Activated B cell treated with CpG ODN at 0.5 μM for 24 hours (primary cell): ENCODE measurements around the gene GUCY1A2. TPM values are rescaled to one million over a fixed set of nuclear protein-coding genes. Genes with fewer than 3 reads are reported as not detected.

Experiments
- ATAC-seq: fragments of 200-7000 bp; cut with Tn5 transposase; one replicate; pipeline ENCODE4 v1.10.0; 2021; ENCODE audit warnings: low read depth, mild to moderate bottlenecking, moderate library complexity
- CTCF ChIA-PET: fragments of 350-600 bp; sonication (Branson Sonifier 250); formaldehyde crosslinking; loops from one replicate; lab custom pipeline; 2021; ENCODE audit warnings: antibody characterized with exemption; lab: Charles Lee
- POLR2A ChIA-PET: fragments of 350-600 bp; sonication (Branson Sonifier 250); formaldehyde crosslinking; loops from one replicate; lab custom pipeline; 2021; ENCODE audit warnings: antibody characterized with exemption; lab: Charles Lee
- DNase-seq: peaks from one replicate; pipeline ENCODE4 v3.0.0; 2022
- H3K27ac Mint-ChIP-seq: one replicate; pipeline ENCODE4 v1.8.0; 2020; ENCODE audit warnings: mixed read lengths
- H3K27me3 Mint-ChIP-seq: one replicate; pipeline ENCODE4 v1.8.0; 2021; ENCODE audit warnings: mixed read lengths
- H3K36me3 Mint-ChIP-seq: one replicate; pipeline ENCODE4 v1.8.0; 2021; ENCODE audit warnings: low read depth, mixed read lengths
- H3K4me1 Mint-ChIP-seq: one replicate; pipeline ENCODE4 v1.8.0; 2021; ENCODE audit warnings: mixed read lengths
- H3K4me3 Mint-ChIP-seq: one replicate; pipeline ENCODE4 v1.8.0; 2020; ENCODE audit warnings: mild to moderate bottlenecking, mixed read lengths
- H3K9me3 Mint-ChIP-seq: one replicate; pipeline ENCODE4 v1.8.0; 2020; ENCODE audit warnings: mixed read lengths
- intact Hi-C: fragments of 100-400 bp; cut with micrococcal nuclease; formaldehyde crosslinking; loops from one replicate; pipeline ENCODE4 v1.15.1; 2024
- total RNA-seq: library from RNA; stranded (reverse); gene quantifications from 2 replicates; pipeline ENCODE4 v1.2.3, GENCODE V29; 2022
- TF ChIP-seq, protein P1 (sequence below): fragments of 200-600 bp; IDR thresholded peaks from one replicate; pipeline ENCODE4 v1.8.0; 2022; ENCODE audit warnings: antibody characterized with exemption, mild to moderate bottlenecking

The GUCY1A2 gene
- total RNA-seq, 1 donor from 2014 or later, result not detected

DNA sequence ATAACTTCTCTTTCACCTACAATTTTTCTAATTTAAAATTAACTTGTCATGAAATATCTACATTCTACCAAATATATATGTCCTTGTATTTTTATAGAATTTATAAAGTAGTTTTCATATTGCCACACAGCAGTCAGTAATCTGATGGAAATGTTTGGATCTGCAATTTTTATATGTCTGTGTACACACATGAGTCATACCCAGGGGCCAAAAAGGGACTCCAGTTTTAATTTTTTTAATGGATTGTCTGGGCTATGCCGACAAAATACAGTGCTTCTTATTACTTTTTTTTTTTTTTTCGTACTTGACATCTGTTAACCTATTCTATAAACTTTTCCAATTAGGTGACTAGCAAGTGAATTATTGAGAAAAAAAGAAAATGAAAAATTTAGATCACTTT lies 6.3 kb downstream of the GUCY1A2 start:
- POLR2A ChIA-PET, result no interaction called here
- Mint-ChIP-seq H3K4me1 (peaks cover under 1% of the 10 kb centered on the region), H3K27ac (no peak overlapping the region), H3K9me3 (no peaks in the 10 kb centered on the region), H3K36me3 (no peaks in the 10 kb centered on the region), H3K27me3 (peaks cover 20% of the 10 kb centered on the region), H3K4me3 (no peak overlapping the region)
- TF ChIP-seq, protein P1, sequence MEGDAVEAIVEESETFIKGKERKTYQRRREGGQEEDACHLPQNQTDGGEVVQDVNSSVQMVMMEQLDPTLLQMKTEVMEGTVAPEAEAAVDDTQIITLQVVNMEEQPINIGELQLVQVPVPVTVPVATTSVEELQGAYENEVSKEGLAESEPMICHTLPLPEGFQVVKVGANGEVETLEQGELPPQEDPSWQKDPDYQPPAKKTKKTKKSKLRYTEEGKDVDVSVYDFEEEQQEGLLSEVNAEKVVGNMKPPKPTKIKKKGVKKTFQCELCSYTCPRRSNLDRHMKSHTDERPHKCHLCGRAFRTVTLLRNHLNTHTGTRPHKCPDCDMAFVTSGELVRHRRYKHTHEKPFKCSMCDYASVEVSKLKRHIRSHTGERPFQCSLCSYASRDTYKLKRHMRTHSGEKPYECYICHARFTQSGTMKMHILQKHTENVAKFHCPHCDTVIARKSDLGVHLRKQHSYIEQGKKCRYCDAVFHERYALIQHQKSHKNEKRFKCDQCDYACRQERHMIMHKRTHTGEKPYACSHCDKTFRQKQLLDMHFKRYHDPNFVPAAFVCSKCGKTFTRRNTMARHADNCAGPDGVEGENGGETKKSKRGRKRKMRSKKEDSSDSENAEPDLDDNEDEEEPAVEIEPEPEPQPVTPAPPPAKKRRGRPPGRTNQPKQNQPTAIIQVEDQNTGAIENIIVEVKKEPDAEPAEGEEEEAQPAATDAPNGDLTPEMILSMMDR, result no peak
- ATAC-seq (no peak), DNase-seq (no peak)
- CTCF ChIA-PET, result no interaction called here
- intact Hi-C loops, result no loop called here

DNA sequence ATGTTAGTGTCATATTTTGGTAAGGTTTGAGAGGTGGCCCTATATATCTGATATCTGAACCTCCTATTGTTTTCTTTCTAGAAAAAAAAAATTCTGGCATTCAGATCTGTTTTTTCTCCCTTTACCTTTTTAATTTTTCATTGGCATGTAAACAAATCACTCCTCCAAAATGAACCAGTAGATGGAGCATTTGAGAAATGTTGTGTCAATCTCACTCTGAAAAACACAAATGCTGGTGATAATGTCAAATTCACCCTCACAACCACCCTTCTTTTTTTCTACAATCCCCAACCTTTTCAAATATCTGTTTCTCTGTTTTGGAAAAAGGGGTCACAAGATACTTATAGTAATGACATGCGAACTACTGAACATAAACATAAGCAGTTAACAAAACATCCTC lies 9.1 kb downstream of the GUCY1A2 start:
- H3K27me3 Mint-ChIP-seq, result peaks cover 4% of the 10 kb centered on the region
- POLR2A ChIA-PET, result no interaction called here
- intact Hi-C loops, result no loop called here
- H3K27ac Mint-ChIP-seq, result no peak overlapping the region
- H3K4me3 Mint-ChIP-seq, result no peak overlapping the region
- H3K9me3 Mint-ChIP-seq, result no peaks in the 10 kb centered on the region
- H3K36me3 Mint-ChIP-seq, result no peaks in the 10 kb centered on the region
- TF ChIP-seq, protein P1, result no peak
- DNase-seq (no peak), ATAC-seq (no peak)
- CTCF ChIA-PET, result no interaction called here
- H3K4me1 Mint-ChIP-seq, result no peaks in the 10 kb centered on the region

DNA sequence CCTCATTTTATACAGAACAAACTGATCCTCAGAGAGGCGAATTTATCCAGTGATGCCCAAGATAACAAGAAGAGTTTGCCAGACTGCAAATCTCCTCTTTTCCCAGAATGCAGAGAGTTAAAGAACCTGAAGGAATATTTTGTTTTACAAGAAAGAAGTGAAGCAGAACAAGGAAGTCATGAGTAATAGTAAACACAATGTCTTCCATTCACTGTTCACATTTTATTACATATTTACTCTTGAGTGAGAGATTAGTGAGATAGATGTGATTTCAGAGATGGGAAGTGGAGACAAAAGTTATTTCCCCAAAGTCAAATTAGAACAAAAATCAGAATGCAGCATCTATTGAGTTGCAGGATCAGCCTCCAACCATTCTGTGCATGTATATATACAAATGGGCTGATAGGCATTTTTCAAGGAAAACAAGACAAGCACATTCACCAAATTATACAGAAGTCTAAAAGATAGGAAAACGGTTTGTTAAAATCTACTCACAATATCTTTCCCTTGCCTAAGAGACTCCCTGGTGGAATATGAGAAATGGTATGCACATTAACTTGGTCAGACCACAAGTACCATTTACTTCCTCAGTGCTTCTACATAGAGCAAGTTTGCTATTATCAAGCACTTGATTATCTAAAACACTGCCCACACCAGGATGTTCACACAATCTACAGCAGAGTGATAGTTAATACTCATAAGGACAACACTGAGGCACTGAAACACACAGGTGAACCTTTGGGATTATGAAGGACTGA lies 12.0 kb downstream of the GUCY1A2 start:
- CTCF ChIA-PET, result no interaction called here
- Mint-ChIP-seq H3K36me3 (no peaks in the 10 kb centered on the region), H3K4me3 (no peak overlapping the region), H3K4me1 (no peaks in the 10 kb centered on the region), H3K27ac (no peak overlapping the region), H3K27me3 (peaks cover 2% of the 10 kb centered on the region), H3K9me3 (no peaks in the 10 kb centered on the region)
- ATAC-seq, result no peak
- no peak for DNase-seq
- intact Hi-C loops, result no loop called here
- TF ChIP-seq, protein P1, result no peak
- POLR2A ChIA-PET, result no interaction called here

DNA sequence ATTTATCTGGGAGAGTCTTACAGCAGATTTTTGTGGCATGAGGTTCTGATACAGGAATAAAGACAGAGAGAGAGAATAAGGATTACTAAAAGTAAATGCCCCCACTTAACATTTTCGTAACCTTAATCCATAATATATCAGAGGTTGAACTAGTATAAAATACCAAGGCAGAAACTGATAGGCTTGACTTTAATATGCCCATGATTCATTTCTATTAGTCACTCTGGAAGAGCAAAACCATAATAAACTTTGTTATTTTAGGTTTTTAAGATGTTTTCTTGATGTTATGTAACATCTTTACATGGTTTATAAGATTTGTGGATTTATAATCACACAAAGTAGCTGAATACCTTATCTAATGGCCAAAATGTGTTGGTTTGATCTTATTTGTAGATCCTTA lies 19.1 kb downstream of the GUCY1A2 start:
- ATAC-seq (no peak), DNase-seq (no peak)
- TF ChIP-seq, protein P1, result no peak
- CTCF ChIA-PET, result no interaction called here
- Mint-ChIP-seq H3K4me3 (no peak overlapping the region), H3K9me3 (no peaks in the 10 kb centered on the region), H3K27ac (no peak overlapping the region), H3K4me1 (no peaks in the 10 kb centered on the region), H3K36me3 (no peaks in the 10 kb centered on the region), H3K27me3 (peaks cover 2% of the 10 kb centered on the region)
- intact Hi-C loops, result no loop called here
- POLR2A ChIA-PET, result no interaction called here

DNA sequence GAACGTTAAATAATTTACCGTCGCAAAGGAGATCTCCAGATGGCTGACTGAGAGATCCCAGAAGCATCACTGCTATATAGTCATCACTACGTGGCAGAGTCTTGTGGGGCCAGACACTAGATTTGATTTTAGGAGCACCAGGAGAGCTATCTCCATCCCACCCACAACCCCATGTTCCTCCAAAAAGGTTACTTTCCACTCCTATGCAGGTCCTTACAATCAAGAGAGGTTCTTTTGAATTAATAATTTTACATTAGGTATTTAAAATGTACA lies 19.4 kb downstream of the GUCY1A2 start:
- CTCF ChIA-PET, result no interaction called here

More for the DNA sequence above, 19.4 kb downstream of the GUCY1A2 start:
- peaks cover 2% of the 10 kb centered on the region for H3K27me3 Mint-ChIP-seq
- TF ChIP-seq, protein P1, result no peak
- no peak for DNase-seq
- intact Hi-C loops, result no loop called here
- ATAC-seq, result no peak
- H3K4me3 Mint-ChIP-seq, result no peak overlapping the region
- no peaks in the 10 kb centered on the region for H3K36me3 Mint-ChIP-seq
- no peak overlapping the region for H3K27ac Mint-ChIP-seq
- no peaks in the 10 kb centered on the region for H3K9me3 Mint-ChIP-seq
- POLR2A ChIA-PET, result no interaction called here
- no peaks in the 10 kb centered on the region for H3K4me1 Mint-ChIP-seq
